ENCODE results near the gene NGDN.
"Not testable (repeated sequence)": the region's sequence is repeated elsewhere in the genome, so short reads cannot be mapped to it uniquely, and the experiment has no call there.

The NGDN gene, protein sequence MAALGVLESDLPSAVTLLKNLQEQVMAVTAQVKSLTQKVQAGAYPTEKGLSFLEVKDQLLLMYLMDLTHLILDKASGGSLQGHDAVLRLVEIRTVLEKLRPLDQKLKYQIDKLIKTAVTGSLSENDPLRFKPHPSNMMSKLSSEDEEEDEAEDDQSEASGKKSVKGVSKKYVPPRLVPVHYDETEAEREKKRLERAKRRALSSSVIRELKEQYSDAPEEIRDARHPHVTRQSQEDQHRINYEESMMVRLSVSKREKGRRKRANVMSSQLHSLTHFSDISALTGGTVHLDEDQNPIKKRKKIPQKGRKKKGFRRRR

GRCh38 chr14:23469127-23469905 is at the start of gene NGDN:
Gene NGDN, plus strand, starts transcription at chr14:23469703. Its CDS starts 13 bp downstream, at chr14:23469716.
- DNase-seq (ENCODE audit: low spot score) = peak; percentile 98

GRCh38 chr14:23421594-23421993 is 47.9 kb upstream of the NGDN start:
- DNase-seq (ENCODE audit: low spot score) = no peak

DNA sequence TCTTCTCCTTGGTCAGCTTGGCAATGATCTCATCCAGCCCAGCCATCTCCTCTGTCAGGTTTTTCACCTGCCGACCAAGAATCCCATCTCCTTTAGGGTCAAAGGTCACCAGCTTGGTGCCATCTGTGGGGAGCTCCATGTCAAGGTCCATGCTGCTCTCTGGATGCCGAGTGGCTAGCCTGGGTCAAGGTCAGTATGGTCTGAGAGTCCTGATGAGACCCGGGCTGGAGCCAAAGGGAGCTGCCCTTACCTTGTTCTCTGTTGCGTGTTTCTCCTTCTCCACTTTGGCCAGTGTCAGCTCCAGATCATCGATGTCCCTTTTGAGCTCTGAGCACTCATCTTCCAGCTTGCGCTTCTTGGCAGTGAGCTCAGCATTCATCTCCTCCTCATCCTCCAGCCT is 45.8 kb upstream of the NGDN start:
- DNase-seq (ENCODE audit: low spot score) = no peak

GRCh38 chr14:23425169-23425568 is 44.3 kb upstream of the NGDN start:
- DNase-seq (ENCODE audit: low spot score) = no peak

GRCh38 chr14:23425798-23426197 is 43.7 kb upstream of the NGDN start:
- DNase-seq (ENCODE audit: low spot score) = not testable (repeated sequence)

- DNase-seq (ENCODE audit: low spot score) = no peak
Measured at GRCh38 chr14:23428686-23429495, 40.6 kb upstream of the NGDN start.

DNA sequence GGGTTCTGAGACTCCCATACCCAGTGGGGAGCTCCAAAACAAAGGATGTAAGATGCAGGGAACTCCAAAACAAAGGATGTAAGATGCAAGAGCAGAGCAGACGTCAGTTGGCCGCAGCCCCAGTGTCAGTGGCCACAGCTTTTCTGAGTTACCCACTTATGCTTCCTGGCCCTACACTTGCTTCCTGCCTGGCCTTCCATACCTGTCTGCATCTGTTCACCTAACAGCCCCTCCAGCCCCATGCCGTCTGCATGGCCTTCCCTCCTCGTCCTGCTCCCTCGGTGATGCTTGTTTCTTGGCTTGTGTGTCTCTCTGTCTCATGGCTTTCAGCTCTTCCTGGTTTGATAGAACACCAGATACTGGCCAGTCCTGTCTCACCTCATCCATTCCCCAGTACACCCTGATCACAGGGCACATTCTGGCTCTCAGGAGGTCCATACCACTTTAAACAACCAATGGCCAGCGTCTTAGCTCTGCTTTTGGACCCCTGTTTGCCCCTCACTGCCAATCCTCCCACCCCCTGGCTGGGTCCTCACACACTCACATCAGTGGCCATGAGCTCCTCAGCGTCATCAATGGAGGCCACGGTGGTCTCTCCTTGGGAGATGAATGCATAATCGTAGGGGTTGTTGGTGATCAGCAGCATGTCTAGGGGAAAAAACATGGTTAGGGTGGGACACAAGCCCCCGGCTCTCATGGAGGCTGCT is 39.3 kb upstream of the NGDN start:
- DNase-seq (ENCODE audit: low spot score) = no peak

DNA sequence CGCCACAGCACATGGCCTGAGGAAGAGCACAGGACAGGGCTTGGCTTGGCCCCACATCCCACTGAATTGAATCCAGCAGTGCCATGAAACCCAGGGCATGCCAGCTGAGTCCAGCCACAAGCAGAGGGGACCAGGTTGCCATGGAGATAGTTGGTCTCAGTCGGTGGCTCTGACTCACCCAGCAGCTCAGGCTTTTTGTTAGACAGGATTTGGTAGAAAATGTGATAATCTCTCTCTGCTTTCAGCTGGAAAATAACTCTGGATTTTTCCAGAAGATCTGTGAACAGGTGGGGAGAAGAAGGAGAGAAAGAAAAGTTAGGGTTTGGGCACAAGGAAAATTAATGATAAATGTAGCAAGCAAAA is 38.8 kb upstream of the NGDN start:
- DNase-seq (ENCODE audit: low spot score) = no peak

GRCh38 chr14:23431486-23431885 is 38.0 kb upstream of the NGDN start:
- no peak for DNase-seq (ENCODE audit: low spot score)

- no peak for DNase-seq (ENCODE audit: low spot score)
Measured at GRCh38 chr14:23432102-23432925, 37.2 kb upstream of the NGDN start.

DNA sequence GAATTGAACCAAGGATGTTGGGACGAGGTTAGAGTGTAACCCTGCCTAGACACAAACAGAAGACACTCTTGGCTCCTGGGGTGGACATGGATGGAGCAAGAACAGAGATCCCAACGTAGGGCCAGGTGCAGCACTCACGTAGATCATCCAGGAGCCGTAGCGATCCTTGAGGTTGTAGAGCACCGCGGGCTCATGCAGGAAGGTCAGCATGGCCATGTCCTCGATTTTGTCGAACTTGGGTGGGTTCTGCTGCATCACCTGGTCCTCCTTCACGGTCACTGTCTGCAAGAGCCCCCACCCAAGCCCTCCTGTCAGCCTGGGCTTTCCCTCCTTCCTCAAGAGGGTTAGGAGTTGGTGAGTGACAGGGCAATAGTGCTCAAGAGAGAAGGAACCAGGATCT is 36.6 kb upstream of the NGDN start:
- DNase-seq (ENCODE audit: low spot score) = no peak

GRCh38 chr14:23433457-23433856 is 36.0 kb upstream of the NGDN start:
- no peak for DNase-seq (ENCODE audit: low spot score)

GRCh38 chr14:23434488-23435222 is 34.8 kb upstream of the NGDN start:
- no peak for DNase-seq (ENCODE audit: low spot score)

- DNase-seq (ENCODE audit: low spot score) = no peak
Measured at GRCh38 chr14:23435543-23436326, 33.8 kb upstream of the NGDN start, which contains the start of gene MYH7. Gene MYH7, minus strand, starts transcription at chr14:23435660. Its CDS starts 1,928 bp downstream, at chr14:23433732.

DNA sequence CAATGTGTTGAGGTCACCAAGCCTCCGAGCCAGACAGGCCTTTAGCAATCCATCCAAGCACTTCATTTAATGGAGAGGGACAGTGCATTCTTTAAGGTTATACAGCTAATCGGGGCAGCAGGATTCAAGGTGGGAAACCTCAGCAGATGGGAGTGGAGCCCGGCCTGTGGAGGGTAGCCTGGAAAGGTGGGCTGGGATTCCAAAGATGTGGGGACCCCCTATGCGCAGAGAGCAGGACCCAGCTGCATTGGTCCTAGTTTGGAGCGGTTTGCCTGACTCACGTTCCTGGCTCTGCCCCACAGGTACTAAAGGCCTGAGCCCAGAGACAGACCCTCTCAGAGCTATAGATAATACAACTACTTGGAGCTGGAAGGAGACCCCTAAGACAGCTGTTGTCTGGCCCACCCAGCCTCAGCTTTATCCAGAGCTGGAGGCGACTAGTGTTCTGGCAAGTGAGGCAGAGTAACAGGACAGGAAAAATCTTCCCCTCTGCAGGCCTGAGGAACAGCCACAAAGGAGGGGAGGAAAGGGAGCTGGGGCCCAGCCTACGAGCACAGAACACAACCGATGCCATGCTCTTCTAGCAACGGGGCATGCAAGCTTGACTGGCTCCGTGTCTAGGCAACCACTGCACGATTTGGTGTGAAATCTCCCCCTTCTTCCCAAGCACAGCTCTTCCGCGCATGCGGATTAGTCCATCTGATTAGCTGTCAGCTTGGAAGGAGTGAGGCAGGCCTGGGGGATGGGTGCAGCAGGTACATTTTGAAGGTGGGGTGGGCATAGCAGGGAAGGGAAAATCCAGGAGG is 33.0 kb upstream of the NGDN start:
- DNase-seq (ENCODE audit: low spot score) = no peak

- no peak for DNase-seq (ENCODE audit: low spot score)
Measured at GRCh38 chr14:23437133-23438100, 32.1 kb upstream of the NGDN start.
